Caco-2 (cell line): ENCODE measurements around the gene FOXJ3. TPM values are rescaled to one million over a fixed set of nuclear protein-coding genes. Genes with fewer than 3 reads are reported as not detected.

Experiments used
- BruUV-seq: library from RNA; stranded (reverse); fragments of 400-500 nt; replicated peaks from 2 replicates; lab custom pipeline; 2021; lab: Mats Ljungman, UMichigan
- CTCF ChIA-PET: fragments of 300-600 bp; sonication (Branson Sonifier 250); formaldehyde crosslinking; loops from one replicate; lab custom pipeline; 2022; ENCODE audit warnings: antibody characterized with exemption; lab: Charles Lee
- POLR2A ChIA-PET: fragments of 300-600 bp; sonication (Branson Sonifier 250); formaldehyde crosslinking; loops from one replicate; lab custom pipeline; 2022; ENCODE audit warnings: antibody characterized with exemption; lab: Charles Lee
- DNase-seq, 2 experiments: peaks; one replicate each; pipeline versions ENCODE4 v3.0.0 to v3.0.0-alpha.2; 2020 to 2022
- H3K27me3 ChIP-seq: replicated peaks from 2 replicates; pipeline ENCODE4 v1.6.0; 2011; ENCODE audit warnings: low read length; ENCODE audit not compliant: control insufficient read depth, insufficient read depth
- H3K36me3 ChIP-seq: 2 replicates; pipeline ENCODE4 v1.5.1; 2011; ENCODE audit warnings: low read length; ENCODE audit not compliant: control insufficient read depth, insufficient read depth
- H3K4me1 ChIP-seq: fragments of 250-450 bp; sonication (Bioruptor Pico); 2 replicates; pipeline ENCODE4 v1.5.1; 2020; ENCODE audit warnings: mild to moderate bottlenecking
- H3K4me3 ChIP-seq: 2 replicates; pipeline ENCODE4 v1.5.1; 2011; ENCODE audit warnings: low read depth, mild to moderate bottlenecking, control low read depth, low read length
- H3K9me3 ChIP-seq: fragments of 250-450 bp; sonication (Bioruptor Pico); 2 replicates; pipeline ENCODE4 v1.5.1; 2020; ENCODE audit warnings: mild to moderate bottlenecking, moderate library complexity
- H3K27ac Mint-ChIP-seq: one replicate; pipeline ENCODE4 v1.8.0; 2022; ENCODE audit warnings: mixed read lengths; ENCODE audit not compliant: unreplicated experiment
- H3K27me3 Mint-ChIP-seq: one replicate; pipeline ENCODE4 v1.8.0; 2022; ENCODE audit warnings: mixed read lengths; ENCODE audit not compliant: insufficient read depth, unreplicated experiment
- H3K36me3 Mint-ChIP-seq: one replicate; pipeline ENCODE4 v1.8.0; 2022; ENCODE audit warnings: mild to moderate bottlenecking, mixed read lengths; ENCODE audit not compliant: insufficient read depth, unreplicated experiment
- H3K4me1 Mint-ChIP-seq: one replicate; pipeline ENCODE4 v1.8.0; 2022; ENCODE audit warnings: low read depth, mixed read lengths; ENCODE audit not compliant: unreplicated experiment
- H3K4me3 Mint-ChIP-seq: one replicate; pipeline ENCODE4 v1.8.0; 2022; ENCODE audit warnings: mild to moderate bottlenecking, moderate library complexity, mixed read lengths; ENCODE audit not compliant: unreplicated experiment
- H3K9me3 Mint-ChIP-seq: one replicate; pipeline ENCODE4 v1.8.0; 2022; ENCODE audit warnings: mixed read lengths; ENCODE audit not compliant: unreplicated experiment
- CTCF ChIP-seq, 2 experiments: fragments of 200-600 bp in 1 of 2; IDR thresholded peaks; 1 replicate in 1 of 2; 2 replicates in 1 of 2; pipeline versions ENCODE4 v1.5.1 to v1.8.0; 2011 to 2022; ENCODE audit warnings: antibody characterized with exemption in 1 of 2, control low read depth in 1 of 2, inconsistent platforms in 1 of 2, low read depth in 1 of 2, low read length in 1 of 2, mild to moderate bottlenecking in 1 of 2, moderate library complexity in 1 of 2; ENCODE audit not compliant: insufficient read depth in 1 of 2, severe bottlenecking in 1 of 2, unreplicated experiment in 1 of 2
- intact Hi-C: fragments of 100-400 bp; cut with micrococcal nuclease; formaldehyde crosslinking; loops from one replicate; pipeline ENCODE4 v1.10.0; 2022; ENCODE audit not compliant: unreplicated experiment
- total RNA-seq: library from RNA; stranded (reverse); gene quantifications from 2 replicates; pipeline ENCODE4 v1.2.3, GENCODE V29; 2022

FOXJ3 gene
- total RNA-seq, 1 experiment from 2014 or later: 60.2 TPM

DNA sequence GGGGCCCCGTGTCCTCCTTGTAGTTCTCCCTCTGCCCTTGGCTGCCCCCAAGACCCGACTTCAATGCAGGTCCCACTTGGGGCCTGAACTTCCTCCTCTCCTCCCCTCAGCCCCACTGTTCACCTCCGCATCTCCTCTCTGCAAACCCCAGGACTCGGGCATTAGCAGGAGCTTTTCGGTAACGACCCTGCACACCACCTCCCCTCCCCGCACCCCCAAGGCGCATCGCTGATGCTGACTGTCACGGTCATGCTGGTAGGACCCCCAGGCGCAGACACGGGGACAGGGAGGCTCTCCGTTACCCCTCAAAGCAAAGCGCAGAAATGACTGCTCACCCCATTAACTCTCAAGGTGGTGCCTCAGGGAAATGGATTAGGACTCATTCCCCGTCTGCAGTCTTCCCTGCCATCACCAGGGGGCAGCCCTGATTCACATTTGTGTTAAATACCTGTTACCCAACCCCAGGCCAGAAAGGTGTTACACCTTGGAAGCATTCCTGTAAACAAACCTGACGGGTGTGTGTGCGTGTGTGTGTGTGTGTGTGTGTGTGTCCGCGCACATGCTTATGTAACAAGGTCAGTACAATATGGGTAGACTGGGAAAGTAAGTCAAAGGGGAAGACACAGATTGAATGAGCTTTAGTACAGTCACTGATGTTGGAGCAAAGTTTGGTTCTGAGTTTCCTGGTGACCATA, 188.3 kb downstream of the FOXJ3 start:
- POLR2A ChIA-PET: no interaction called here
- Histone ChIP-seq H3K36me3 (no peaks in the 10 kb centered on the region; the same call in 1 of the 2 replicates), H3K9me3 (no peaks in the 10 kb centered on the region), H3K4me3 (no peak overlapping the region), H3K27me3 (no peaks in the 10 kb centered on the region), H3K4me1 (peaks cover 7% of the 10 kb centered on the region)
- H3K27me3 Mint-ChIP-seq: peaks cover 7% of the 10 kb centered on the region
- CTCF ChIA-PET: interaction anchor here (0.7 to 1.3 kb wide), 3 partner anchors 27 to 598 kb away, joined by 3 to 6 read pairs (median 5); no protein-coding TSS in a partner anchor
- no peaks in the 10 kb centered on the region for H3K4me1 Mint-ChIP-seq
- H3K9me3 Mint-ChIP-seq: no peaks in the 10 kb centered on the region
- intact Hi-C loops: loop anchor here (1.0 to 2.0 kb wide), 3 partner anchors 18 to 432 kb away; partner anchors contain the start of gene GUCA2A
- peak; percentile 89 for DNase-seq
- H3K4me3 Mint-ChIP-seq: no peak overlapping the region
- H3K36me3 Mint-ChIP-seq: no peaks in the 10 kb centered on the region
- H3K27ac Mint-ChIP-seq: no peak overlapping the region
- BruUV-seq: no TSS peak
- TF ChIP-seq CTCF (IDR thresholded peaks at IDR 0.05; ENCODE audit: insufficient read depth in 1 of 2, low read depth in 1 of 2, low read length in 1 of 2, severe bottlenecking in 1 of 2, unreplicated experiment in 1 of 2): peak; percentile 75 to 89

DNA sequence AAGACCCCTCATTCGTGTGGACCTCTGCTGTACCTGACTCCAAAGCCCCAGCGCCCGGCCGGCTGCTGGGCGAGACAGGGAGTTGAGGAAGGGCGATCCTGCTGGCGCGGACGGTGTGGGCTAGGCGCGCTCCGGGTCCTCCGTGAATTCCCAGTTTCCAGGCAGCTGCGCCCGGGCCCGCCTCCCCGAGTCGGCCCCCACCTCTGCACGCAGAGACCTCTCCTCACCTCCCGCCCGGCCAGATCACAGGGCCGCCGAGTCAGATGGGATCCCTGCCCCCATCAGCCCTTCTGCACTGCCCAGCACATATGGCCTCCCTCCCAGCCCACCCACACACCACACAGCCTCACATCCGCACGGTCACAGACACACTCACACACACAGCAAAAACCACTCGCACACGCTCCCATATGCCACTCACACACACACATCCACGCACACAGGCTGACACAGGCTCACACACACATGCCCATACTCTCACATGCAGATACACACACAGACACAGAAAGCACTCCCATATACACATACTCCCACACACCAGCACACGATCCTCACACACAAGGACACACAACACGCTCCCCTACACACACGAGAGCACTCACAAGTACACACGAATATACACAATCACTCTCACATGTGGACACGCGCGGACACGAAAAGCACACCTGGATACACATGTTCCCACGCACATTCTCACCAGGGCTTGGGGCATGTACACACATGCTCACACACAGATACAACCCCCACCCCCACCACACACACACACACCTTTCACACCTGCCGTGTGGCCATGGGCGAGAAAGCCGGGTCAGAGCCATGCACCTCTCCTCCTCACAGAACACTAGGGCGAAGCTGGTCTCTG, 189.0 kb downstream of the FOXJ3 start:
- no peaks in the 10 kb centered on the region for H3K27me3 ChIP-seq
- no peaks in the 10 kb centered on the region; the same call in 1 of the 2 replicates for H3K36me3 ChIP-seq
- peaks cover 7% of the 10 kb centered on the region for H3K27me3 Mint-ChIP-seq
- no peak overlapping the region for H3K27ac Mint-ChIP-seq
- no peaks in the 10 kb centered on the region for H3K9me3 ChIP-seq
- POLR2A ChIA-PET: no interaction called here
- no peak for DNase-seq
- H3K4me1 ChIP-seq: peaks cover 6% of the 10 kb centered on the region; the same call in 1 of the 2 replicates
- BruUV-seq: no TSS peak
- H3K4me1 Mint-ChIP-seq: no peaks in the 10 kb centered on the region
- CTCF ChIA-PET: no interaction called here
- no peak overlapping the region for H3K4me3 ChIP-seq
- H3K9me3 Mint-ChIP-seq: no peaks in the 10 kb centered on the region
- H3K4me3 Mint-ChIP-seq: no peak overlapping the region
- intact Hi-C loops: loop anchor here (2.0 kb wide), 1 partner anchor 19 kb away; the partner anchor contains the start of gene GUCA2A
- TF ChIP-seq CTCF (IDR thresholded peaks at IDR 0.05; ENCODE audit: insufficient read depth in 1 of 2, low read depth in 1 of 2, low read length in 1 of 2, severe bottlenecking in 1 of 2, unreplicated experiment in 1 of 2): no peak
- H3K36me3 Mint-ChIP-seq: no peaks in the 10 kb centered on the region

- Histone ChIP-seq H3K9me3 (no peaks in the 10 kb centered on the region), H3K36me3 (no peaks in the 10 kb centered on the region; the same call in 1 of the 2 replicates), H3K4me3 (no peak overlapping the region), H3K27me3 (no peaks in the 10 kb centered on the region), H3K4me1 (peaks cover 6% of the 10 kb centered on the region; the same call in 1 of the 2 replicates)
- ChIA-PET CTCF (no interaction called here), POLR2A (no interaction called here)
- intact Hi-C loops: no loop called here
- H3K4me1 Mint-ChIP-seq: no peaks in the 10 kb centered on the region
- no peaks in the 10 kb centered on the region for H3K36me3 Mint-ChIP-seq
- no peak for TF ChIP-seq CTCF (IDR thresholded peaks at IDR 0.05; ENCODE audit: insufficient read depth in 1 of 2, low read depth in 1 of 2, low read length in 1 of 2, severe bottlenecking in 1 of 2, unreplicated experiment in 1 of 2)
- no TSS peak for BruUV-seq
- H3K27ac Mint-ChIP-seq: no peak overlapping the region
- H3K4me3 Mint-ChIP-seq: no peak overlapping the region
- no peaks in the 10 kb centered on the region for H3K9me3 Mint-ChIP-seq
- DNase-seq: no peak
- H3K27me3 Mint-ChIP-seq: peaks cover 7% of the 10 kb centered on the region
Observed at GRCh38 chr1:42145389-42145716, 189.7 kb downstream of the FOXJ3 start.
